ENCODE results near the gene CHRM1. TPM values are rescaled to one million over a fixed set of nuclear protein-coding genes. Genes with fewer than 3 reads are reported as not detected.
A peak's percentile ranks its signal among the peaks of the same experiment; 100 is the strongest.

Gene CHRM1
- total RNA-seq, 4 donors from 2014 or later, result 0.33 to 0.40 TPM; not detected in 2

DNA sequence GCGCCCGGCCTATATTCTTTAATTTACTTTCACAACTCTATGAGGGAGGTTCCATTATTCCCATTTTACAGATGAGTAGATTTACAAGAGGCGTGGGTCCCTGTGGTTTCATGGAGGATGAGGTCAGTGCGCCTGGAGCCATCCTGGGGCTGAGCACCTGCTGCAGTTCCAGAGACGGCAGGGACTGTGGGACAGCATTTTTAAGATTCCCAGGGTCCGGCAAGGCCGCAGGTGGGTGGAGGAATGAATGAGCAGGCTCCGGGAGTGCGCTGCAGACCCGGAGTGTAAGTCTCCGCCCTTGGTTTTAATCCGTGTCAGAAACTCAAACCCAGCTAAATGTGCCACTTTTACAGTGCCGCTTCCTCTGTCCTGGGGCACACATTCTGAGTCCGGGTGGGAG lies 4.1 kb upstream of the CHRM1 start:
- H3K27ac ChIP-seq (replicated peaks in 1 of 4), result no peak overlapping the region
- 75% methylated on average over 11 of the region's 14 CpGs for WGBS
- peaks cover 30 to 48% (median 43%) of the 10 kb centered on the region in 4 donors for H3K4me1 ChIP-seq
- peak overlapping the region in 2 of 4 donors; percentile 30 to 40 for H3K4me3 ChIP-seq
- TF ChIP-seq, protein P1, sequence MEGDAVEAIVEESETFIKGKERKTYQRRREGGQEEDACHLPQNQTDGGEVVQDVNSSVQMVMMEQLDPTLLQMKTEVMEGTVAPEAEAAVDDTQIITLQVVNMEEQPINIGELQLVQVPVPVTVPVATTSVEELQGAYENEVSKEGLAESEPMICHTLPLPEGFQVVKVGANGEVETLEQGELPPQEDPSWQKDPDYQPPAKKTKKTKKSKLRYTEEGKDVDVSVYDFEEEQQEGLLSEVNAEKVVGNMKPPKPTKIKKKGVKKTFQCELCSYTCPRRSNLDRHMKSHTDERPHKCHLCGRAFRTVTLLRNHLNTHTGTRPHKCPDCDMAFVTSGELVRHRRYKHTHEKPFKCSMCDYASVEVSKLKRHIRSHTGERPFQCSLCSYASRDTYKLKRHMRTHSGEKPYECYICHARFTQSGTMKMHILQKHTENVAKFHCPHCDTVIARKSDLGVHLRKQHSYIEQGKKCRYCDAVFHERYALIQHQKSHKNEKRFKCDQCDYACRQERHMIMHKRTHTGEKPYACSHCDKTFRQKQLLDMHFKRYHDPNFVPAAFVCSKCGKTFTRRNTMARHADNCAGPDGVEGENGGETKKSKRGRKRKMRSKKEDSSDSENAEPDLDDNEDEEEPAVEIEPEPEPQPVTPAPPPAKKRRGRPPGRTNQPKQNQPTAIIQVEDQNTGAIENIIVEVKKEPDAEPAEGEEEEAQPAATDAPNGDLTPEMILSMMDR (IDR thresholded peaks at IDR 0.05), result no peak
- TF ChIP-seq EP300 (IDR thresholded peaks at IDR 0.05), result no peak
- no peak for TF ChIP-seq POLR2A (IDR thresholded peaks at IDR 0.05; ENCODE audit: low read depth)
- TF ChIP-seq POLR2AphosphoS5 (IDR thresholded peaks at IDR 0.05), result no peak
- no peaks in the 10 kb centered on the region for H3K9me3 ChIP-seq
- DNase-seq (ENCODE audit: extremely low spot score), result no peak
- intact Hi-C loops (cut with DNase I), result no loop called here
- H3K27me3 ChIP-seq, result peaks cover 0 to 92% (median 44%) of the 10 kb centered on the region in 4 donors
- no peaks in the 10 kb centered on the region for H3K36me3 ChIP-seq

DNA sequence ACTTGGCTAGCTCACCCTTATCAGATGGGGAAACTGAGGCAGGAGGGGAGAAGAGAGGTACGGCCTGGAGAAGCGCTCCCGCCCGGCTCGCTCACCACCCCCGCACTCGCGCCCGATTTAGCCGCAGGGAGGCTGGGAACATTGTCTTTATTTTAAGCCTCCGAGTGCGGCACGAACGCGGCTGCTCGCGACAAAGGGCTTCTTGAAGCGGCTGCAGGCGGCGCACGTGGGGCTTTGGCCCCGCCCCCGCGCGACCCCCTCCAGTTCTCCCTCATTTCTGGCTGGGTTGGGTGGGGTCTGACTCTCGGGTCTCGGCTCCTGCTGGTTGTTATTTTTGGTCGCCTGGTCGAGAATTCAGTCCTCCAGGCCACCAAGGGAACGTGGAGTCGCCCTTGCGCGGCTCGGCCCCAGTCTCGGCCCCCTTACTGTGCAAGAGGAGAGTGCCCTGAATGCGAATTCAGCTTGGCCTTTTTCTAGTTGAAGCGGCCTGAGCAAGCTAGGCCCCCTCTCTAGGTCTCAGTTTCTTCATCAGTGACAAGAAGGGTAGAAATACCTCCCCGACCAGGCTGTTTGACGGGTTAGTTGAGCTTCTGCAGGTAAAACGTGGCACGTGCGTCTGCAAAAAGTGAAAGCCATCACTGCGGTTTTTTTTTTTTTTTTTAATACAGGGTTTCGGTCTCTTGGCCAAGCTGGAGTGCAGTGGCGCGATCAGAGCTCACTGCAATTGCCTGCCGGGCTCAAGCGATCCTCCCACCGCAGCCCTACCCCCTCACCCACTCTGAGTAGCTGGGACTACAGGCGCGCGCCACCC lies 2.6 kb upstream of the CHRM1 start:
- Histone ChIP-seq H3K4me3 (peak overlapping the region; percentile 22 to 36 (median 28)), H3K9me3 (no peaks in the 10 kb centered on the region), H3K4me1 (peaks cover 30 to 48% (median 43%) of the 10 kb centered on the region in 4 donors), H3K36me3 (no peaks in the 10 kb centered on the region), H3K27me3 (peaks cover 0 to 94% (median 44%) of the 10 kb centered on the region in 4 donors), H3K27ac (replicated peaks in 1 of 4) (no peak overlapping the region)
- TF ChIP-seq EP300 (IDR thresholded peaks at IDR 0.05) (no peak), POLR2A (IDR thresholded peaks at IDR 0.05; ENCODE audit: low read depth) (no peak), POLR2AphosphoS5 (IDR thresholded peaks at IDR 0.05) (no peak)
- TF ChIP-seq, protein P1 (IDR thresholded peaks at IDR 0.05), result no peak
- WGBS, result 22% methylated on average over 20 of the region's 52 CpGs
- DNase-seq (ENCODE audit: extremely low spot score), result no peak
- intact Hi-C loops (cut with DNase I), result no loop called here

DNA sequence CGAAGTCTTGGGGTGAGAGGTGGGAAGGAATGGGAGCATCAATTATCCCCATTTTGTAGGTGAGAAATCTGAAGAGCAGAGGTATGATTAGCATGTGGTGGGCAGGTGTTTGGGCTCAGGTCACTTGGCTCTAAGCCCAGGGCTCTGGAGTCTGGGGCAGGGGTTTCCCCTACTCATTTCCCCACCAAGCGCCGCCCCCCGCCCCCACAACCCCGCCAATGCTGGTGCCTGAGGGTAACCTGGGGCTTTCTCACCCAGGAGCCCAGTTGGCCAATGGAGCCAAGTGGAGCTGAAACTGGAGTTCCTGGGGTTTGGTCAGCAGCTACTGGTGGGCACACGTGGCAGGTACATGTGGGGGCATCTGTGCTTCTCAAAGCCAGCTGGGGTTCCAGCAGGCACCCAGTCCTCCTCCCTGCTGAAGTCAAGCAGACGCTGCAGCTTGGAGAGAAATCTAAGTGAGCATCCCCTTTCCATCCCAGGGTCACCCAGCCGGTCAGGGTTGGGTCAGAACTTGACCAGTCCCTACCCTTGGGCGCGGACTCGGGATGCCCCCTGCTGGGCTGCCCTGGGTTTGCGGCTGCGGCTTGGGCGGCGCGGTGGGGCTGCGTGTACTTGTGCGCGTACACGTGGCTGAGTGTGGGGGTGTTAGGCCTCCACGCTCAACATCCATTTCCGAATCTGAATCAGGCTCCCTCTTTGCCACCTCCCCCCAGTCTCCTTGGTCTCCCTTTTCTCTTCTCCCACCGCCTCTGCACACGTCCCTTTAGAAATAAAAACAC lies 1.7 kb upstream of the CHRM1 start:
- no peak overlapping the region for H3K27ac ChIP-seq (replicated peaks in 1 of 4)
- no peaks in the 10 kb centered on the region for H3K36me3 ChIP-seq
- TF ChIP-seq EP300 (IDR thresholded peaks at IDR 0.05), result no peak
- TF ChIP-seq, protein P1 (IDR thresholded peaks at IDR 0.05), result peak in 1 of 3 experiments; percentile 9
- H3K4me3 ChIP-seq, result peak overlapping the region in 2 of 4 donors; percentile 22 to 36
- intact Hi-C loops (cut with DNase I), result no loop called here
- 37% methylated on average over 22 of the region's 24 CpGs for WGBS
- no peak for DNase-seq (ENCODE audit: extremely low spot score)
- peaks cover 30 to 48% (median 43%) of the 10 kb centered on the region in 4 donors for H3K4me1 ChIP-seq
- no peaks in the 10 kb centered on the region for H3K9me3 ChIP-seq
- peaks cover 0 to 84% (median 44%) of the 10 kb centered on the region in 4 donors for H3K27me3 ChIP-seq

DNA sequence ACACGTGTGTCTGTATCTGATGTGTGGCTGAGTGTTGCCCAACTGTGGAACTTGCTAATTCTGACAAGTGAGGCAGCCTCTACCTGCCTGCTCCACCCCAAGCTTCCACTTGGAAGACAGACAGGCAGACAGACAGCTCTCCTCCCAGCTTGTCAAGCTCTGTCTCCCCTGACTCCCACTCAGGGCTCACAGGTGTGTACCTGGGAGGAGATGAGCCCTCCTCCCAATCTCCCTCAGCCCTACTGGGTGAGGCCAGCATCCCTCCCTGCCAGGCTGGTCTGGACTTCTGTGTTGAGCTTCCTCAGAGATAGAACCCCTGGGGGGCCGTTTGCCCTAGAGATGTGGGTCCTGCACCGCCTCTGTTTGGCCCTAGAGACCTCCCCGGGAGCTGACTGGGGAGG lies 1.0 kb upstream of the CHRM1 start:
- Histone ChIP-seq H3K9me3 (no peaks in the 10 kb centered on the region), H3K4me1 (peaks cover 30 to 47% (median 42%) of the 10 kb centered on the region in 4 donors), H3K36me3 (no peaks in the 10 kb centered on the region), H3K27me3 (peaks cover 0 to 78% (median 41%) of the 10 kb centered on the region in 4 donors), H3K4me3 (no peak overlapping the region), H3K27ac (replicated peaks in 1 of 4) (no peak overlapping the region)
- TF ChIP-seq, protein P1 (IDR thresholded peaks at IDR 0.05), result no peak
- no peak for TF ChIP-seq EP300 (IDR thresholded peaks at IDR 0.05)
- no peak for TF ChIP-seq POLR2A (IDR thresholded peaks at IDR 0.05; ENCODE audit: low read depth)
- TF ChIP-seq POLR2AphosphoS5 (IDR thresholded peaks at IDR 0.05), result no peak
- WGBS, result 55% methylated on average over 4 of the region's 4 CpGs
- intact Hi-C loops (cut with DNase I), result no loop called here
- no peak for DNase-seq (ENCODE audit: extremely low spot score)
